HG03565 (cell line): Measurements from ENCODE around the gene AFTPH.

Experiments used
- ATAC-seq: cut with Tn5 transposase; IDR thresholded peaks from one replicate; pipeline ENCODE4 v1.9.1; 2021; ENCODE audit warnings: mild to moderate bottlenecking, moderate library complexity; ENCODE audit not compliant: unreplicated experiment

AFTPH gene

GRCh38 chr2:64523666-64524603 lies at the start of gene AFTPH:
AFTPH (plus strand) TSS chr2:64524328; CDS start chr2:64551475, 27,147 bp downstream.
- peak; percentile 78 for ATAC-seq

- no peak for ATAC-seq
Observed at GRCh38 chr2:64474636-64475035, 49.5 kb upstream of the AFTPH start.

GRCh38 chr2:64477037-64477436 lies 47.1 kb upstream of the AFTPH start:
- no peak for ATAC-seq

- no peak for ATAC-seq
Observed at GRCh38 chr2:64477979-64478378, 46.1 kb upstream of the AFTPH start.

GRCh38 chr2:64478502-64479230 lies 45.5 kb upstream of the AFTPH start:
- no peak for ATAC-seq

GRCh38 chr2:64479259-64480117 lies 44.6 kb upstream of the AFTPH start:
- ATAC-seq: no peak

GRCh38 chr2:64481665-64482064 lies 42.5 kb upstream of the AFTPH start:
- no peak for ATAC-seq

GRCh38 chr2:64482243-64482642 lies 41.9 kb upstream of the AFTPH start:
- no peak for ATAC-seq

GRCh38 chr2:64482765-64483504 lies 41.2 kb upstream of the AFTPH start:
- no peak for ATAC-seq

GRCh38 chr2:64485331-64485730 lies 38.8 kb upstream of the AFTPH start:
- no peak for ATAC-seq

- ATAC-seq: no peak
Observed at GRCh38 chr2:64485961-64486360, 38.2 kb upstream of the AFTPH start.

- ATAC-seq: no peak
Observed at GRCh38 chr2:64487256-64488049, 36.7 kb upstream of the AFTPH start.

- ATAC-seq: no peak
Observed at GRCh38 chr2:64488050-64488974, 35.8 kb upstream of the AFTPH start.

- ATAC-seq: no peak
Observed at GRCh38 chr2:64489081-64489751, 34.9 kb upstream of the AFTPH start.

GRCh38 chr2:64491426-64491825 lies 32.7 kb upstream of the AFTPH start:
- ATAC-seq: no peak

- ATAC-seq: no peak
Observed at GRCh38 chr2:64492272-64492671, 31.9 kb upstream of the AFTPH start.

GRCh38 chr2:64492821-64493220 lies 31.3 kb upstream of the AFTPH start:
- no peak for ATAC-seq

- ATAC-seq: no peak
Observed at GRCh38 chr2:64493788-64494187, 30.3 kb upstream of the AFTPH start.
